Parathyroid adenoma (tissue), 2 donors: Measurements from ENCODE around the gene KRT72.

ENCODE experiments used
- H2AFZ ChIP-seq: fragments of 300-600 bp; sonication (generic); one replicate; pipeline ENCODE4 v1.7.0; 2017; ENCODE audit warnings: antibody characterized with exemption, mild to moderate bottlenecking
- H3K27ac ChIP-seq: fragments of 300-600 bp; sonication (generic); one replicate; pipeline ENCODE4 v1.7.0; 2017
- H3K27me3 ChIP-seq: fragments of 300-600 bp; sonication (generic); one replicate; pipeline ENCODE4 v1.7.0; 2017; ENCODE audit warnings: low read length; ENCODE audit not compliant: control insufficient read depth, insufficient read depth
- H3K36me3 ChIP-seq: fragments of 300-600 bp; sonication (generic); one replicate; pipeline ENCODE4 v1.7.0; 2017; ENCODE audit warnings: low read length; ENCODE audit not compliant: control insufficient read depth, insufficient read depth
- H3K4me1 ChIP-seq: fragments of 300-600 bp; sonication (generic); one replicate; pipeline ENCODE4 v1.7.0; 2017; ENCODE audit warnings: control low read depth
- H3K4me2 ChIP-seq: fragments of 300-600 bp; sonication (generic); one replicate; pipeline ENCODE4 v1.7.0; 2017; ENCODE audit warnings: low read length
- H3K4me3 ChIP-seq: fragments of 300-600 bp; sonication (generic); one replicate; pipeline ENCODE4 v1.7.0; 2017; ENCODE audit warnings: low read depth, low read length
- H3K79me2 ChIP-seq: fragments of 300-600 bp; sonication (generic); one replicate; pipeline ENCODE4 v1.7.0; 2017; ENCODE audit warnings: control low read depth
- H3K9ac ChIP-seq: fragments of 300-600 bp; sonication (generic); one replicate; pipeline ENCODE4 v1.7.0; 2017; ENCODE audit warnings: mild to moderate bottlenecking
- H3K9me3 ChIP-seq: fragments of 300-600 bp; sonication (generic); one replicate; pipeline ENCODE4 v1.7.0; 2017; ENCODE audit warnings: low read length; ENCODE audit not compliant: control insufficient read depth
- CTCF ChIP-seq: fragments of 300-600 bp; sonication (generic); IDR thresholded peaks from one replicate; pipeline ENCODE4 v1.7.0; 2017; ENCODE audit warnings: antibody characterized with exemption, mild to moderate bottlenecking
- donor health status: primary hyperparathyroidism.

Gene KRT72

GRCh38 chr12:52537101-52537500 lies 64.2 kb downstream of the KRT72 start:
- H2AFZ ChIP-seq = no peak overlapping the region

More at GRCh38 chr12:52537101-52537500, 64.2 kb downstream of the KRT72 start:
- H3K9me3 ChIP-seq = no peaks in the 10 kb centered on the region
- no peaks in the 10 kb centered on the region for H3K36me3 ChIP-seq
- H3K27me3 ChIP-seq = no peaks in the 10 kb centered on the region
- no peak overlapping the region for H3K27ac ChIP-seq
- H3K9ac ChIP-seq = no peak overlapping the region
- no peak for TF ChIP-seq CTCF
- no peak overlapping the region for H3K4me3 ChIP-seq
- no peak overlapping the region for H3K4me2 ChIP-seq
- H3K4me1 ChIP-seq = no peaks in the 10 kb centered on the region
- no peaks in the 10 kb centered on the region for H3K79me2 ChIP-seq
